ENCODE results near the gene GATA5.

The GATA5 gene

GRCh38 chr20:62472138-62472940 is 3.5 kb downstream of the GATA5 start:
- no peak for DNase-seq

GRCh38 chr20:62470459-62470858 is 5.3 kb downstream of the GATA5 start:
- no peak for DNase-seq

GRCh38 chr20:62470001-62470400 is 5.8 kb downstream of the GATA5 start:
- DNase-seq: no peak

- no peak for DNase-seq
Measured at GRCh38 chr20:62469352-62469751, 6.4 kb downstream of the GATA5 start.

GRCh38 chr20:62466806-62467537 is 8.8 kb downstream of the GATA5 start:
- DNase-seq: no peak

- DNase-seq: no peak
Measured at GRCh38 chr20:62466072-62466760, 9.6 kb downstream of the GATA5 start.

- DNase-seq: no peak
Measured at GRCh38 chr20:62464990-62465389, 10.8 kb downstream of the GATA5 start.

GRCh38 chr20:62464425-62464770 is 11.4 kb downstream of the GATA5 start:
- no peak for DNase-seq

- DNase-seq: no peak
Measured at GRCh38 chr20:62463651-62464424, 12.0 kb downstream of the GATA5 start.

GRCh38 chr20:62462976-62463592 is 12.7 kb downstream of the GATA5 start:
- no peak for DNase-seq

GRCh38 chr20:62461834-62462233 is 14.0 kb downstream of the GATA5 start:
- no peak for DNase-seq

- DNase-seq: no peak
Measured at GRCh38 chr20:62461157-62461556, 14.6 kb downstream of the GATA5 start.

GRCh38 chr20:62460678-62461077 is 15.1 kb downstream of the GATA5 start:
- no peak for DNase-seq

- no peak for DNase-seq
Measured at GRCh38 chr20:62459488-62459887, 16.3 kb downstream of the GATA5 start.

GRCh38 chr20:62458275-62459251 is 17.2 kb downstream of the GATA5 start:
- DNase-seq: no peak

GRCh38 chr20:62457831-62458230 is 18.0 kb downstream of the GATA5 start:
- DNase-seq: no peak

- DNase-seq: no peak
Measured at GRCh38 chr20:62457098-62457497, 18.7 kb downstream of the GATA5 start.

- no peak for DNase-seq
Measured at GRCh38 chr20:62455929-62456328, 19.9 kb downstream of the GATA5 start.

- DNase-seq: no peak
Measured at GRCh38 chr20:62454904-62455636, 20.7 kb downstream of the GATA5 start.

GRCh38 chr20:62453186-62453808 is 22.5 kb downstream of the GATA5 start:
- no peak for DNase-seq
